ENCODE results near the gene SLC6A19. TPM values are rescaled to one million over a fixed set of nuclear protein-coding genes. Genes with fewer than 3 reads are reported as not detected.

The SLC6A19 gene
- total and polyA plus RNA-seq, 2 of the 4 experiments (the other 2 are of a cell fraction): not detected

DNA sequence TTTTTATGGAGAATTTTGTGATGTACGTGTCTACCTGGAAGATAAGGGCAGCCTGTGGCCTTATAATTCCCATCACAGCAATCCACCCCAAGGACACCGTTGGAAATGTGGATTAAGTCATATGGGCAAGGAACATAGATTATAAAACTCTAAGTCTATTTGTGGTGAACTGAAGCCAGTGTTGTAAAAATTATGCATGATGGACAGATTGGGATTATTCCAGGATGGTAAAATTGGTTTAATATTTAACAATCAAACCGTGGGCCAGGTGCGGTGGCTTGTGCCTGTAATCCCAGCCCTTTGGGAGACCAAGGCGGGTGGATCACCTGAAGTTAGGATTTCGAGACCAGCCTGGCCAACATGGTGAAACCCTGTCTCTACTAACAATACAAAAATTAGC is 12.9 kb upstream of the SLC6A19 start:
- Histone ChIP-seq H2BK120ac (ENCODE audit: low read depth, low read length) (no peak overlapping the region), H3K4me3 (ENCODE audit: insufficient read depth, low read depth, low read length) (no peak overlapping the region), H3K18ac (ENCODE audit: low read depth, low read length) (no peak overlapping the region), H4K20me1 (ENCODE audit: insufficient read depth, low read length) (no peaks in the 10 kb centered on the region), H3K14ac (replicated peaks; ENCODE audit: low read depth, low read length) (no peak overlapping the region), H3K4ac (ENCODE audit: low read depth, low read length) (no peak overlapping the region), H3K27ac (ENCODE audit: insufficient read depth, low read length) (no peak overlapping the region), H2AFZ (replicated peaks; ENCODE audit: low read length, poor library complexity) (no peak overlapping the region), H2AK9ac (replicated peaks; ENCODE audit: low read depth, low read length, poor library complexity) (no peak overlapping the region), H3K27me3 (ENCODE audit: control insufficient read depth, insufficient read depth, low read length) (peaks cover 26% of the 10 kb centered on the region; the same call in 1 of the 2 replicates), H4K5ac (ENCODE audit: low read depth, low read length) (no peak overlapping the region), H3K9me1 (ENCODE audit: insufficient read depth, low read length) (no peaks in the 10 kb centered on the region), H2BK5ac (ENCODE audit: low read depth, low read length, poor library complexity, severe bottlenecking) (no peak overlapping the region), H3K4me1 (ENCODE audit: control insufficient read depth, insufficient read depth, low read length) (no peaks in the 10 kb centered on the region), H3K4me2 (ENCODE audit: low read depth, low read length) (no peak overlapping the region), H3K23ac (ENCODE audit: low read depth, low read length) (no peak overlapping the region), H2AK5ac (ENCODE audit: low read depth, low read length) (no peak overlapping the region), H3K79me1 (ENCODE audit: low read depth in 1 of 2, low read length in 2 of 2) (no peaks in the 10 kb centered on the region), H3K9ac (ENCODE audit: low read depth, low read length) (no peak overlapping the region), H2BK15ac (ENCODE audit: low read depth, low read length) (no peak overlapping the region), H4K91ac (ENCODE audit: insufficient read depth, low read depth, low read length) (no peak overlapping the region), H3K9me3 (ENCODE audit: control insufficient read depth, insufficient read depth, low read length) (no peaks in the 10 kb centered on the region), H4K8ac (ENCODE audit: low read depth in 2 of 2, low read length in 2 of 2) (no peak overlapping the region), H3K56ac (ENCODE audit: extremely low read depth, insufficient read depth, low read length) (no peak overlapping the region), H2BK20ac (ENCODE audit: low read depth, low read length) (no peak overlapping the region), H3K36me3 (ENCODE audit: control insufficient read depth, insufficient read depth, low read length) (no peaks in the 10 kb centered on the region)
- ATAC-seq (ENCODE audit: low read depth): no peak
- in situ Hi-C loops (cut with MboI; ENCODE audit: low sequenced_read_pairs): no loop called here
- WGBS, 2 experiments (ENCODE audit: extremely low coverage in 2 of 2, insufficient read length in 1 of 2): no CpG with 5 or more reads among the region's 6 CpGs
- dilution Hi-C loops (cut with HindIII; ENCODE audit: low sequenced_read_pairs, unreplicated experiment): no loop called here
- ChIA-PET CTCF (no interaction called here), POLR2A (ENCODE audit: unreplicated experiment) (no interaction called here)
- intact Hi-C loops (cut with micrococcal nuclease): no loop called here
- DNase-seq: no peak
- TF ChIP-seq CHD1 (IDR thresholded peaks at IDR 0.05; ENCODE audit: low read depth, low read length) (no peak), RFX5 (IDR thresholded peaks at IDR 0.05; ENCODE audit: low read depth, low read length) (no peak), MAFK (IDR thresholded peaks at IDR 0.05; ENCODE audit: low read depth, low read length) (no peak), NFE2L2 (IDR thresholded peaks at IDR 0.05; ENCODE audit: low read depth, low read length) (no peak), RCOR1 (IDR thresholded peaks at IDR 0.05; ENCODE audit: insufficient replicate concordance, low read length) (no peak), RAD21 (IDR thresholded peaks at IDR 0.05; ENCODE audit: low read length) (no peak), BHLHE40 (IDR thresholded peaks at IDR 0.05; ENCODE audit: low read depth, low read length) (no peak), MXI1 (IDR thresholded peaks at IDR 0.05; ENCODE audit: borderline replicate concordance, low read depth, low read length) (no peak), POLR2A (IDR thresholded peaks at IDR 0.05; ENCODE audit: low read depth, low read length) (no peak), MAZ (IDR thresholded peaks at IDR 0.05; ENCODE audit: borderline replicate concordance, low read depth, low read length) (no peak), FOS (IDR thresholded peaks at IDR 0.05; ENCODE audit: low read depth, low read length) (no peak), SMC3 (IDR thresholded peaks at IDR 0.05; ENCODE audit: low read depth, low read length) (no peak), CEBPB (IDR thresholded peaks at IDR 0.05; ENCODE audit: low read depth, low read length) (no peak)
- TF ChIP-seq, protein P1, sequence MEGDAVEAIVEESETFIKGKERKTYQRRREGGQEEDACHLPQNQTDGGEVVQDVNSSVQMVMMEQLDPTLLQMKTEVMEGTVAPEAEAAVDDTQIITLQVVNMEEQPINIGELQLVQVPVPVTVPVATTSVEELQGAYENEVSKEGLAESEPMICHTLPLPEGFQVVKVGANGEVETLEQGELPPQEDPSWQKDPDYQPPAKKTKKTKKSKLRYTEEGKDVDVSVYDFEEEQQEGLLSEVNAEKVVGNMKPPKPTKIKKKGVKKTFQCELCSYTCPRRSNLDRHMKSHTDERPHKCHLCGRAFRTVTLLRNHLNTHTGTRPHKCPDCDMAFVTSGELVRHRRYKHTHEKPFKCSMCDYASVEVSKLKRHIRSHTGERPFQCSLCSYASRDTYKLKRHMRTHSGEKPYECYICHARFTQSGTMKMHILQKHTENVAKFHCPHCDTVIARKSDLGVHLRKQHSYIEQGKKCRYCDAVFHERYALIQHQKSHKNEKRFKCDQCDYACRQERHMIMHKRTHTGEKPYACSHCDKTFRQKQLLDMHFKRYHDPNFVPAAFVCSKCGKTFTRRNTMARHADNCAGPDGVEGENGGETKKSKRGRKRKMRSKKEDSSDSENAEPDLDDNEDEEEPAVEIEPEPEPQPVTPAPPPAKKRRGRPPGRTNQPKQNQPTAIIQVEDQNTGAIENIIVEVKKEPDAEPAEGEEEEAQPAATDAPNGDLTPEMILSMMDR (conservative IDR thresholded peaks at IDR 0.05; ENCODE audit: low read depth, low read length): no peak
- TF ChIP-seq, protein P2, sequence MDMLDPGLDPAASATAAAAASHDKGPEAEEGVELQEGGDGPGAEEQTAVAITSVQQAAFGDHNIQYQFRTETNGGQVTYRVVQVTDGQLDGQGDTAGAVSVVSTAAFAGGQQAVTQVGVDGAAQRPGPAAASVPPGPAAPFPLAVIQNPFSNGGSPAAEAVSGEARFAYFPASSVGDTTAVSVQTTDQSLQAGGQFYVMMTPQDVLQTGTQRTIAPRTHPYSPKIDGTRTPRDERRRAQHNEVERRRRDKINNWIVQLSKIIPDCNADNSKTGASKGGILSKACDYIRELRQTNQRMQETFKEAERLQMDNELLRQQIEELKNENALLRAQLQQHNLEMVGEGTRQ (IDR thresholded peaks at IDR 0.05; ENCODE audit: low read depth, low read length): no peak
- TF ChIP-seq, protein P3, sequence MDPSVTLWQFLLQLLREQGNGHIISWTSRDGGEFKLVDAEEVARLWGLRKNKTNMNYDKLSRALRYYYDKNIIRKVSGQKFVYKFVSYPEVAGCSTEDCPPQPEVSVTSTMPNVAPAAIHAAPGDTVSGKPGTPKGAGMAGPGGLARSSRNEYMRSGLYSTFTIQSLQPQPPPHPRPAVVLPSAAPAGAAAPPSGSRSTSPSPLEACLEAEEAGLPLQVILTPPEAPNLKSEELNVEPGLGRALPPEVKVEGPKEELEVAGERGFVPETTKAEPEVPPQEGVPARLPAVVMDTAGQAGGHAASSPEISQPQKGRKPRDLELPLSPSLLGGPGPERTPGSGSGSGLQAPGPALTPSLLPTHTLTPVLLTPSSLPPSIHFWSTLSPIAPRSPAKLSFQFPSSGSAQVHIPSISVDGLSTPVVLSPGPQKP (IDR thresholded peaks at IDR 0.05; ENCODE audit: borderline replicate concordance, low read depth, low read length): no peak
- no TSS peak for BruUV-seq (replicated peaks)

All from IMR-90 (cell line).